H1 (cell line): ENCODE measurements around the gene CALR. TPM values are rescaled to one million over a fixed set of nuclear protein-coding genes. Genes with fewer than 3 reads are reported as not detected.

ENCODE experiments used
- CTCF ChIA-PET: fragments of 300-600 bp; sonication (Branson Sonifier 250); formaldehyde crosslinking; loops from one replicate; lab custom pipeline; 2021; ENCODE audit not compliant: partially characterized antibody; lab: Charles Lee
- POLR2A ChIA-PET: fragments of 300-600 bp; sonication (Branson Sonifier 250); formaldehyde crosslinking; loops from one replicate; lab custom pipeline; 2021; ENCODE audit warnings: inconsistent platforms; ENCODE audit not compliant: partially characterized antibody; lab: Charles Lee
- DNase-seq, 2 experiments: peaks; one replicate each; pipeline versions ENCODE4 v3.0.0 to v3.0.0-alpha.2; 2010 to 2022; ENCODE audit warnings: low spot score in 2 of 2, low read depth in 1 of 2, mixed read lengths in 1 of 2
- FAIRE-seq: peaks from 2 replicates; lab custom pipeline; 2011; peaks lifted over from hg19 to GRCh38; lab: Jason Lieb, UNC
- H2AFZ ChIP-seq: 2 replicates; pipeline ENCODE4 v1.8.1; 2012; ENCODE audit warnings: low read length, inconsistent platforms
- H2AK5ac ChIP-seq: 2 replicates; pipeline ENCODE4 v1.6.1; 2013; ENCODE audit warnings: low read depth, low read length
- H2BK120ac ChIP-seq: replicated peaks from 2 replicates; pipeline ENCODE3; 2013; ENCODE audit warnings: low read depth, low read length, inconsistent platforms
- H2BK12ac ChIP-seq: 2 replicates; pipeline ENCODE4 v1.6.1; 2013; ENCODE audit warnings: low read depth, low read length
- H2BK15ac ChIP-seq: 2 replicates; pipeline ENCODE4 v1.6.1; 2013; ENCODE audit warnings: low read length
- H2BK20ac ChIP-seq: 2 replicates; pipeline ENCODE4 v1.6.1; 2013; ENCODE audit warnings: low read length
- H2BK5ac ChIP-seq: 2 replicates; pipeline ENCODE4 v1.6.1; 2013; ENCODE audit warnings: low read depth, low read length
- H3K14ac ChIP-seq: 2 replicates; pipeline ENCODE4 v1.6.1; 2013; ENCODE audit warnings: inconsistent platforms; ENCODE audit not compliant: insufficient read length
- H3K18ac ChIP-seq: 2 replicates; pipeline ENCODE4 v1.6.1; 2013; ENCODE audit warnings: low read length; ENCODE audit errors: extremely low read depth
- H3K23ac ChIP-seq: 2 replicates; pipeline ENCODE4 v1.6.1; 2013; ENCODE audit warnings: inconsistent platforms; ENCODE audit not compliant: insufficient read length
- H3K23me2 ChIP-seq: 2 replicates; pipeline ENCODE4 v1.6.1; 2013; ENCODE audit warnings: low read depth, low read length
- H3K27ac ChIP-seq: 2 replicates; pipeline ENCODE4 v1.6.1; 2011; ENCODE audit warnings: low read depth, low read length, inconsistent platforms
- H3K27me3 ChIP-seq, 4 experiments: replicated peaks in 1 of 4; 1 replicate in 1 of 4; 2 replicates in 3 of 4; pipeline versions ENCODE4 v1.6.1 to v1.8.1; 2011 to 2013; ENCODE audit warnings: low read length in 3 of 4, mild to moderate bottlenecking in 3 of 4, inconsistent platforms in 2 of 4, mixed read lengths in 2 of 4, moderate library complexity in 1 of 4; ENCODE audit not compliant: control insufficient read depth in 3 of 4, insufficient read depth in 3 of 4; ENCODE audit errors: extremely low read depth in 1 of 4
- H3K36me3 ChIP-seq, 4 experiments: 2 replicates each; pipeline versions ENCODE4 v1.6.1 to v1.8.1; 2011 to 2013; ENCODE audit warnings: mild to moderate bottlenecking in 4 of 4, low read length in 3 of 4, moderate library complexity in 2 of 4, control low read depth in 1 of 4, inconsistent platforms in 1 of 4; ENCODE audit not compliant: insufficient read depth in 4 of 4, control insufficient read depth in 2 of 4
- H3K4ac ChIP-seq: replicated peaks from 2 replicates; pipeline ENCODE3; 2013; ENCODE audit warnings: low read length, low read depth, mixed read lengths, inconsistent platforms; ENCODE audit not compliant: insufficient read length
- H3K4me1 ChIP-seq, 4 experiments: replicated peaks in 1 of 4; 1 replicate in 1 of 4; 2 replicates in 3 of 4; pipeline versions ENCODE4 v1.6.1 to v1.8.1; 2011 to 2013; ENCODE audit warnings: low read length in 3 of 4, inconsistent platforms in 2 of 4, mixed read lengths in 1 of 4; ENCODE audit not compliant: insufficient read depth in 4 of 4, control insufficient read depth in 3 of 4
- H3K4me2 ChIP-seq, 2 experiments: 2 replicates each; pipeline versions ENCODE4 v1.6.1 to v1.8.1; 2011 to 2013; ENCODE audit warnings: low read depth in 2 of 2, low read length in 2 of 2, control low read depth in 1 of 2, inconsistent platforms in 1 of 2, mild to moderate bottlenecking in 1 of 2; ENCODE audit not compliant: insufficient read depth in 1 of 2
- H3K4me3 ChIP-seq, 4 experiments: fragments of 200-600, 300-600 bp in 1 of 4; sonication (generic), shearing (Covaris generic), sonication (Bioruptor Twin) in 1 of 4; 2 replicates each; pipeline versions ENCODE4 v1.5.1 to v1.8.1; 2011 to 2016; ENCODE audit warnings: low read length in 4 of 4, low read depth in 3 of 4, control low read depth in 2 of 4, inconsistent platforms in 2 of 4, mild to moderate bottlenecking in 2 of 4, mixed read lengths in 1 of 4, moderate library complexity in 1 of 4; ENCODE audit not compliant: insufficient read depth in 2 of 4; ENCODE audit errors: extremely low read depth in 1 of 4
- H3K56ac ChIP-seq: replicated peaks from 2 replicates; pipeline ENCODE3; 2013; ENCODE audit warnings: low read depth, mild to moderate bottlenecking, mixed read lengths, low read length, inconsistent platforms; ENCODE audit not compliant: insufficient read length
- H3K79me1 ChIP-seq: 2 replicates; pipeline ENCODE4 v1.6.1; 2013; ENCODE audit warnings: low read depth, low read length, control low read depth
- H3K79me2 ChIP-seq, 2 experiments: 2 replicates each; pipeline versions ENCODE4 v1.6.1 to v1.8.1; 2012 to 2013; ENCODE audit warnings: low read length in 2 of 2, mild to moderate bottlenecking in 2 of 2, inconsistent platforms in 1 of 2; ENCODE audit not compliant: insufficient read depth in 2 of 2, control insufficient read depth in 1 of 2
- H3K9ac ChIP-seq, 4 experiments: replicated peaks in 1 of 4; 1 replicate in 1 of 4; 2 replicates in 3 of 4; pipeline versions ENCODE4 v1.6.1 to v1.8.1; 2011 to 2013; ENCODE audit warnings: low read depth in 3 of 4, low read length in 3 of 4, control low read depth in 2 of 4, mild to moderate bottlenecking in 2 of 4, moderate library complexity in 2 of 4, inconsistent platforms in 1 of 4; ENCODE audit errors: extremely low read depth in 1 of 4
- H3K9me3 ChIP-seq, 2 experiments: 2 replicates each; pipeline versions ENCODE4 v1.6.1 to v1.8.1; 2012 to 2013; ENCODE audit warnings: mild to moderate bottlenecking in 2 of 2, moderate library complexity in 2 of 2, control low read depth in 1 of 2, inconsistent platforms in 1 of 2, low read depth in 1 of 2, low read length in 1 of 2, mixed read lengths in 1 of 2; ENCODE audit not compliant: insufficient read depth in 2 of 2
- H4K20me1 ChIP-seq, 2 experiments: replicated peaks in 1 of 2; 2 replicates each; pipeline versions ENCODE3 to v1.8.1; 2011 to 2013; ENCODE audit warnings: inconsistent platforms in 2 of 2, low read length in 2 of 2, mild to moderate bottlenecking in 1 of 2; ENCODE audit not compliant: insufficient read depth in 2 of 2, control insufficient read depth in 1 of 2
- H4K5ac ChIP-seq: 2 replicates; pipeline ENCODE4 v1.6.1; 2013; ENCODE audit warnings: low read length, low read depth, mixed read lengths, inconsistent platforms; ENCODE audit not compliant: insufficient read length
- H4K8ac ChIP-seq: 2 replicates; pipeline ENCODE4 v1.8.0; 2013; ENCODE audit warnings: mild to moderate bottlenecking, moderate library complexity, low read length, inconsistent platforms; ENCODE audit not compliant: insufficient read depth; ENCODE audit errors: extremely low read depth
- H4K91ac ChIP-seq: replicated peaks from 2 replicates; pipeline ENCODE3; 2013; ENCODE audit warnings: low read length, mixed read lengths, inconsistent platforms; ENCODE audit not compliant: insufficient read length
- CHD2 ChIP-seq: IDR thresholded peaks from 2 replicates; pipeline ENCODE4 v1.6.1; 2012; ENCODE audit warnings: low read length, improper control_type of control experiment
- GTF2F1 ChIP-seq: IDR thresholded peaks from 2 replicates; pipeline ENCODE4 v1.6.1; 2012; ENCODE audit warnings: low read depth, low read length, improper control_type of control experiment, borderline replicate concordance
- JUN ChIP-seq: IDR thresholded peaks from 2 replicates; pipeline ENCODE4 v1.6.1; 2011; ENCODE audit warnings: low read depth, mild to moderate bottlenecking, improper control_type of control experiment, low read length
- KDM5A ChIP-seq: fragments of 200-600 bp; IDR thresholded peaks from 2 replicates; pipeline ENCODE4 v1.7.1; 2012; ENCODE audit warnings: mild to moderate bottlenecking, low read length, inconsistent platforms, mixed read lengths
- POLR2A ChIP-seq, 2 experiments: IDR thresholded peaks; 1 replicate in 1 of 2; 2 replicates in 1 of 2; pipeline ENCODE4 v1.6.1; 2011; ENCODE audit warnings: low read depth in 2 of 2, low read length in 2 of 2, mild to moderate bottlenecking in 2 of 2; ENCODE audit errors: control extremely low read depth in 1 of 2
- SIN3A ChIP-seq, 2 experiments: IDR thresholded peaks in 1 of 2; conservative IDR thresholded peaks in 1 of 2; 2 replicates each; pipeline ENCODE4 v1.6.1; 2011 to 2012; ENCODE audit warnings: low read length in 2 of 2, improper control_type of control experiment in 1 of 2, low read depth in 1 of 2, mild to moderate bottlenecking in 1 of 2
- SUZ12 ChIP-seq: fragments of 200-600 bp; sonication (generic); IDR thresholded peaks from 2 replicates; pipeline ENCODE4 v1.6.1; 2012; ENCODE audit warnings: mild to moderate bottlenecking, inconsistent platforms, low read length, moderate library complexity, mixed read lengths
- TAF1 ChIP-seq: IDR thresholded peaks from 2 replicates; pipeline ENCODE4 v1.6.1; 2011; ENCODE audit warnings: mild to moderate bottlenecking, low read depth, low read length
- TBP ChIP-seq: IDR thresholded peaks from 2 replicates; pipeline ENCODE4 v1.6.1; 2011; ENCODE audit warnings: low read depth, low read length, improper control_type of control experiment
- TCF12 ChIP-seq: IDR thresholded peaks from 2 replicates; pipeline ENCODE4 v1.6.1; 2011; ENCODE audit warnings: low read depth, mild to moderate bottlenecking, low read length
- WGBS, 2 experiments: shearing (Covaris generic) in 1 of 2; methylation state at CpG; one replicate each; pipeline versions ENCODE4 v1.1.6 to v1.1.7; 2013 to 2015; ENCODE audit warnings: low lambda C conversion rate in 2 of 2, mixed read lengths in 2 of 2, inconsistent platforms in 1 of 2, low coverage in 1 of 2, missing lambda C conversion rate in 1 of 2; ENCODE audit not compliant: insufficient replicate concordance in 2 of 2, insufficient coverage in 1 of 2, insufficient read length in 1 of 2; ENCODE audit errors: extremely low coverage in 1 of 2, missing lambda C conversion rate in 1 of 2; 5-methylcytosine and 5-hydroxymethylcytosine counted together
- polyA plus RNA-seq, 7 experiments: library from polyadenylated mRNA; depleted of rRNA in 3 of 7; stranded (reverse) in 5 of 7; unstranded in 2 of 7; fragments of >200 nt in 5 of 7; fragments of 200-250 nt in 2 of 7; gene quantifications; 1 replicate in 5 of 7; 2 replicates in 1 of 7; 4 replicates in 1 of 7; pipeline versions ENCODE4 v1.2.1 to v1.2.3, GENCODE V29; 2011 to 2013; ENCODE audit warnings: missing spikeins in 2 of 7, mixed read lengths in 2 of 7
- total RNA-seq: library from RNA; stranded (reverse); fragmentation: NEBNext Ultra II Directional; extraction: Animal tissue kit (Norgen Biotek cat#: 25700); gene quantifications from 2 replicates; pipeline ENCODE4 v1.2.1, GENCODE V29; 2021
- TF ChIP-seq, protein P1 (sequence below): IDR thresholded peaks from 2 replicates; pipeline ENCODE4 v1.6.1; 2012; ENCODE audit warnings: inconsistent platforms

Gene CALR
- total and polyA plus RNA-seq, 2 of the 8 experiments (the other 6 are each of a cell fraction or from before 2014, with no cell fraction given) = 591 to 1,155 TPM

DNA sequence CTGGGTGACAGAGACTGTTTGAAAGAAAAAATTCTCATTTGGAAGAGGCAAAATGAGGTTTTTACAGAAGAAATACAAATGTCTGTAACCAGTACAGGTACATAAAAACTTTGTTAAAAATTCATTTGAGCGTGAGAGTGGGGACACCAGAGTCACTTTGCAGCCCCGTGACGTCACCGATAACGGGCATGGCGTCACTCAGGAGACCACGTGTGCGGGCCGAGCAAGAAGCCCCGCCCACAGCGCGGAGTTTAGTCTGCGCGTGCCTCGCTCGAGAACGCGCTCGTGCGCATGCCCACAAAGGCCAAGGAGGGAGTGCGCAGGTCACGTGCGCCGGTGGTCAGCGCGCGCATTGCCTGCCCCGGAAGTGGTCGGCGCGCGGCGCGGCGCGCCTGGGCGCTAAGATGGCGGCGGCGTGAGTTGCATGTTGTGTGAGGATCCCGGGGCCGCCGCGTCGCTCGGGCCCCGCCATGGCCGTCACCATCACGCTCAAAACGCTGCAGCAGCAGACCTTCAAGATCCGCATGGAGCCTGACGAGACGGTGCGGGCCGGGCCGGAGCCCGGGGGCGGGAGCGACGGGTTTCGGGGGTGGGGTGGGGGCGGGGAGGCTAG is 7.2 kb downstream of the CALR start, which contains the start of gene RAD23A:
TSS of gene RAD23A (plus strand) at position 384 of the 613 bp plus-strand sequence. CDS start at position 471, 87 bp downstream.
- peak within 1 kb of the TSS; percentile 77 to 93 (median 90) for H3K4me3 ChIP-seq
- peak within 1 kb of the TSS; percentile 77 for H3K56ac ChIP-seq
- no peak within 1 kb of the TSS; the same call in 1 of the 2 replicates for H2AK5ac ChIP-seq
- H3K27ac ChIP-seq = peak within 1 kb of the TSS; percentile 96
- FAIRE-seq (no peak), DNase-seq (peak; percentile 96 to 99)
- peaks cover 0 to 23% of the 10 kb centered on the region in 2 experiments; a peak in 2 of 4 replicates for H3K79me2 ChIP-seq
- POLR2A ChIA-PET = interaction anchor here (0.7 to 4.0 kb wide), 20 partner anchors 8 to 209 kb away, joined by 3 to 43 read pairs (median 6); partner anchors contain the start of genes CALR, DNASE2, FARSA and GADD45GIP1
- no peak within 1 kb of the TSS; the same call in 1 of the 2 replicates for H2BK15ac ChIP-seq
- H3K4ac ChIP-seq = no peak within 1 kb of the TSS
- H3K4me2 ChIP-seq = peak within 1 kb of the TSS; percentile 79 to 80
- no peak within 1 kb of the TSS for H2BK120ac ChIP-seq
- peaks cover 2% of the 10 kb centered on the region; the same call in 1 of the 2 replicates for H3K79me1 ChIP-seq
- H4K91ac ChIP-seq = no peak within 1 kb of the TSS
- no peaks in the 10 kb centered on the region for H3K23me2 ChIP-seq
- no peak within 1 kb of the TSS for H2BK20ac ChIP-seq
- H3K14ac ChIP-seq = no peak within 1 kb of the TSS
- no peak within 1 kb of the TSS for H2BK12ac ChIP-seq
- CTCF ChIA-PET = interaction anchor here (0.6 to 2.2 kb wide), 3 partner anchors 20 to 120 kb away, joined by 3 to 5 read pairs (median 4); no protein-coding TSS in a partner anchor
- peak within 1 kb of the TSS; percentile 97 for H4K5ac ChIP-seq
- no peaks in the 10 kb centered on the region for H3K9me3 ChIP-seq
- 2% methylated on average over 56 of the region's 62 CpGs; no CpG with 5 or more reads in 1 of the 2 experiments for WGBS, 2 experiments
- H4K8ac ChIP-seq = peak within 1 kb of the TSS; percentile 100; the same call in 1 of the 2 replicates
- peaks cover 28 to 66% (median 53%) of the 10 kb centered on the region in 4 experiments for H3K36me3 ChIP-seq
- H3K4me1 ChIP-seq = peaks cover 0 to 3% (median under 1%) of the 10 kb centered on the region in 4 experiments; a peak in 1 of 7 replicates
- peak within 1 kb of the TSS; percentile 80 to 99 (median 94) for H3K9ac ChIP-seq
- H3K23ac ChIP-seq = no peak within 1 kb of the TSS
- no peak within 1 kb of the TSS for H2AFZ ChIP-seq
- peak within 1 kb of the TSS; percentile 98 for H2BK5ac ChIP-seq
- H4K20me1 ChIP-seq = peaks cover 5% of the 10 kb centered on the region in 2 experiments
- no peak within 1 kb of the TSS; the same call in 1 of the 2 replicates for H3K18ac ChIP-seq
- no peaks in the 10 kb centered on the region for H3K27me3 ChIP-seq
- TF ChIP-seq SUZ12 (no peak), SIN3A (conservative IDR thresholded peaks at IDR 0.05 in 1 of 2, IDR thresholded peaks at IDR 0.05 in 1 of 2; ENCODE audit: low read depth in 1 of 2, low read length in 2 of 2) (0 out of 4 replicates have a peak, but pooled peaks have one; percentile 19 to 58), KDM5A (0 out of 2 replicates have a peak, but pooled peaks have one; percentile 28), CHD2 (peak; percentile 69), POLR2A (IDR thresholded peaks at IDR 0.05; ENCODE audit: control extremely low read depth in 1 of 2, low read depth in 2 of 2, low read length in 2 of 2) (peak; percentile 98), TCF12 (0 out of 2 replicates have a peak, but pooled peaks have one; percentile 19), GTF2F1 (peak; percentile 80; the same call in 1 of the 2 replicates), TAF1 (peak; percentile 99), JUN (peak; percentile 60; the same call in 1 of the 2 replicates), TBP (peak; percentile 91)
- TF ChIP-seq, protein P1, sequence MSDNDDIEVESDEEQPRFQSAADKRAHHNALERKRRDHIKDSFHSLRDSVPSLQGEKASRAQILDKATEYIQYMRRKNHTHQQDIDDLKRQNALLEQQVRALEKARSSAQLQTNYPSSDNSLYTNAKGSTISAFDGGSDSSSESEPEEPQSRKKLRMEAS = peak; percentile 95
